ENCODE data around the gene SALL3. TPM values are rescaled to one million over a fixed set of nuclear protein-coding genes. Genes with fewer than 3 reads are reported as not detected.

Gene SALL3
- total and polyA plus RNA-seq, 2 of the 13 experiments (the other 11 are each of a cell fraction or from before 2014, with no cell fraction given) = not detected

DNA sequence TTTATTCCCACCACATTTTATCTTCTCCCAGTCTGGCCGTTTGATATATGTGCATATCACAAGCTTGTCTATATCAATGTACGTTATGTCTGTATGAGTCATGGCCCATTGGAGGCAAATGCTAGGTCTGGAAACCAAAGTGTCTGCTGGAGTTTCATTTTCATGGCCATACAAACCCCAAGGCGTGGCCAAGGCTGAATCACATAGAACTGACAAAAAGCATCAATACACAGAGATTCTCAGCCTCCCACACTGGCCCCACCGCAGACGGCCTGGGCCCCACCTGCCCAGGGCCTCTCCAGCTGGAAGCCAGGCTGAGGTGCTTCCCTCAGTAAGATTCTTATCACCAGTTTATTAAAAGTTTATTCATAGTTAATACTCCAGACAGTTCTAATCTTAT is 40.5 kb upstream of the SALL3 start:
- Histone ChIP-seq H4K20me1 (ENCODE audit: insufficient read depth, low read length) (no peaks in the 10 kb centered on the region), H3K9ac (ENCODE audit: insufficient read depth, low read depth, low read length) (no peak overlapping the region), H3K9me3 (ENCODE audit: low read length) (no peaks in the 10 kb centered on the region), H3K36me3 (replicated peaks in 1 of 2; ENCODE audit: control insufficient read depth in 1 of 2, insufficient read depth in 2 of 2, low read length in 2 of 2) (no peaks in the 10 kb centered on the region), H3K4me3 (replicated peaks in 1 of 3; ENCODE audit: insufficient read depth in 1 of 3, low read depth in 2 of 3, low read length in 3 of 3) (no peak overlapping the region), H3K79me2 (ENCODE audit: insufficient read depth, low read length) (no peaks in the 10 kb centered on the region), H3K27me3 (ENCODE audit: control insufficient read depth in 1 of 2, insufficient read depth in 2 of 2, low read length in 2 of 2) (peaks cover 8 to 60% of the 10 kb centered on the region in 2 experiments), H3K4me2 (ENCODE audit: low read depth, low read length) (no peak overlapping the region), H3K27ac (ENCODE audit: extremely low read length, insufficient read depth, low read length) (no peak overlapping the region), H2AFZ (ENCODE audit: low read length) (no peak overlapping the region), H3K4me1 (ENCODE audit: insufficient read depth, low read length) (no peaks in the 10 kb centered on the region)
- intact Hi-C loops (cut with micrococcal nuclease; ENCODE audit: unreplicated experiment) = no loop called here
- under 1% methylated on average over 5 of the region's 5 CpGs for WGBS (ENCODE audit: low lambda C conversion rate)
- ATAC-seq = no peak
- BruUV-seq (replicated peaks) = no TSS peak
- TF ChIP-seq MATR3 (CRISPR knock-in tag; IDR thresholded peaks at IDR 0.05) (no peak), FOXJ3 (CRISPR knock-in tag; IDR thresholded peaks at IDR 0.05; ENCODE audit: borderline replicate concordance) (no peak), XBP1 (CRISPR knock-in tag; IDR thresholded peaks at IDR 0.05) (no peak), ZNF75D (CRISPR knock-in tag; IDR thresholded peaks at IDR 0.05; ENCODE audit: borderline replicate concordance) (no peak), HNRNPH1 (optimal IDR thresholded peaks at IDR 0.05; ENCODE audit: low read depth, low read length) (no peak), HDAC6 (IDR thresholded peaks at IDR 0.05; ENCODE audit: low read depth, low read length) (no peak), TFAP4 (IDR thresholded peaks at IDR 0.05; ENCODE audit: borderline replicate concordance, low read depth) (no peak), ZNF3 (CRISPR knock-in tag; IDR thresholded peaks at IDR 0.05) (no peak), PHF8 (CRISPR knock-in tag; IDR thresholded peaks at IDR 0.05) (no peak)
- FAIRE-seq = no peak
- ChIA-PET CTCF (ENCODE audit: low intra/inter-chr PET ratio, low total read pairs) (no interaction called here), POLR2A (no interaction called here)
- in situ Hi-C loops (cut with HindIII; ENCODE audit: extremely low pct_ligation_motif_present, low pct_unique_long_range_greater_than_20kb) = no loop called here
- no peak for DNase-seq (ENCODE audit: low spot score)
